A549 treated with ZK216348 at 1 μM for 4 hours (cell line): ENCODE measurements around the gene PLPP3. TPM values are rescaled to one million over a fixed set of nuclear protein-coding genes. Genes with fewer than 3 reads are reported as not detected.

Experiments used
- total RNA-seq: library from RNA; stranded (reverse); fragments of 200-300 nt; extraction: Qiagen RNA extraction; gene quantifications from 5 replicates; pipeline ENCODE4 v1.2.3, GENCODE V29; 2022; ENCODE audit warnings: low read depth

The PLPP3 gene
- 27.0 to 33.9 TPM (median 31.6 TPM) in 5 replicates for total RNA-seq

GRCh38 chr1:56578963-56579875 is at the start of gene PLPP3:
Gene PLPP3, minus strand, starts transcription at chr1:56579563. Its CDS starts 547 bp downstream, at chr1:56579016.

Other genes with a start within 250 kb of the PLPP3 start
- 1.3 to 2.8 TPM (median 2.3 TPM) in 5 replicates for gene PRKAA2, start 65.8 kb upstream of the PLPP3 start, total RNA-seq
- gene FYB2, start 239.8 kb upstream of the PLPP3 start, total RNA-seq: not detected in 5 replicates